GM12875 (cell line): Measurements from ENCODE around the gene RASGRF2.
"Not testable (repeated sequence)": the region's sequence is repeated elsewhere in the genome, so short reads cannot be mapped to it uniquely, and the experiment has no call there.

Experiments used
- H3K4me3 ChIP-seq: one replicate; pipeline ENCODE4 v1.5.1; 2011; ENCODE audit warnings: low read depth, low read length, control low read depth
- CTCF ChIP-seq: IDR thresholded peaks from 2 replicates; pipeline ENCODE4 v1.5.1; 2011; ENCODE audit warnings: low read depth, mild to moderate bottlenecking, control low read depth, inconsistent platforms, low read length, moderate library complexity, borderline replicate concordance; ENCODE audit not compliant: insufficient read depth

Gene RASGRF2

GRCh38 chr5:81007637-81008027, 47.5 kb downstream of the RASGRF2 start:
- no peak for TF ChIP-seq CTCF
- H3K4me3 ChIP-seq: no peak overlapping the region

GRCh38 chr5:81010336-81011169, 50.4 kb downstream of the RASGRF2 start:
- no peak for TF ChIP-seq CTCF
- no peak overlapping the region for H3K4me3 ChIP-seq

- no peak for TF ChIP-seq CTCF
- H3K4me3 ChIP-seq: no peak overlapping the region
Measured at GRCh38 chr5:81014348-81014747, 54.2 kb downstream of the RASGRF2 start.

- H3K4me3 ChIP-seq: no peak overlapping the region
- TF ChIP-seq CTCF: no peak
Measured at GRCh38 chr5:81016116-81016515, 56.0 kb downstream of the RASGRF2 start.

- H3K4me3 ChIP-seq: no peak overlapping the region
- no peak for TF ChIP-seq CTCF
Measured at GRCh38 chr5:81017320-81017719, 57.2 kb downstream of the RASGRF2 start.

- not testable (repeated sequence) for H3K4me3 ChIP-seq
Measured at GRCh38 chr5:81018608-81019007, 58.4 kb downstream of the RASGRF2 start.

- no peak for TF ChIP-seq CTCF
- no peak overlapping the region for H3K4me3 ChIP-seq
Measured at GRCh38 chr5:81019748-81020147, 59.6 kb downstream of the RASGRF2 start.
